ENCODE results near the gene SPRED1. TPM values are rescaled to one million over a fixed set of nuclear protein-coding genes. Genes with fewer than 3 reads are reported as not detected.

SPRED1 gene
- total and polyA plus RNA-seq, 10 of the 15 experiments (the other 5 are each of a cell fraction or from before 2014, with no cell fraction given), result 0.08 to 2.6 (median 0.22) TPM

- FAIRE-seq, result no peak
- intact Hi-C loops (cut with micrococcal nuclease; ENCODE audit: unreplicated experiment), result loop anchor here (2.0 to 5.0 kb wide), 5 partner anchors 54 to 251 kb away; no protein-coding TSS in a partner anchor
- TF ChIP-seq ATF7 (IDR thresholded peaks at IDR 0.05; ENCODE audit: low read depth) (no peak), TARDBP (IDR thresholded peaks at IDR 0.05; ENCODE audit: borderline replicate concordance) (no peak), FOXM1 (IDR thresholded peaks at IDR 0.05; ENCODE audit: low read depth, low read length) (no peak), KAT2A (conservative IDR thresholded peaks at IDR 0.05; ENCODE audit: control insufficient read depth, low read depth, low read length) (no peak), JUNB (IDR thresholded peaks at IDR 0.05) (no peak), BRCA1 (IDR thresholded peaks at IDR 0.05; ENCODE audit: low read depth, low read length) (no peak), SUPT20H (IDR thresholded peaks at IDR 0.05; ENCODE audit: borderline replicate concordance, control insufficient read depth, low read depth, low read length) (no peak), ETV6 (conservative IDR thresholded peaks at IDR 0.05 in 1 of 2, IDR thresholded peaks at IDR 0.05 in 1 of 2; ENCODE audit: borderline replicate concordance in 1 of 2, low read depth in 1 of 2) (no peak), STAT1 (conservative IDR thresholded peaks at IDR 0.05) (no peak), PRDM15 (CRISPR knock-in tag; IDR thresholded peaks at IDR 0.05) (no peak), ELK1 (IDR thresholded peaks at IDR 0.05; ENCODE audit: low read depth, low read length) (no peak), CEBPZ (IDR thresholded peaks at IDR 0.05; ENCODE audit: low read depth, low read length) (no peak), NR2C2 (IDR thresholded peaks at IDR 0.05; ENCODE audit: borderline replicate concordance, control insufficient read depth, insufficient read length, low read depth) (no peak)
Observed at GRCh38 chr15:38253351-38253781, 730 bp downstream of the SPRED1 start.

More at GRCh38 chr15:38253351-38253781, 730 bp downstream of the SPRED1 start:
- ChIA-PET CTCF (interaction anchor here (0.7 to 4.1 kb wide), 9 partner anchors 25 to 437 kb away, joined by 3 to 23 read pairs (median 3); no protein-coding TSS in a partner anchor), POLR2A (interaction anchor here (0.5 to 0.8 kb wide), 3 partner anchors 47 to 181 kb away, joined by 3 read pairs; no protein-coding TSS in a partner anchor), RAD21 (ENCODE audit: unreplicated experiment) (interaction anchor here (0.7 to 2.2 kb wide), 21 partner anchors 11 to 446 kb away, joined by 3 to 7 read pairs (median 3); partner anchors contain the start of gene FAM98B), SMC1A (ENCODE audit: uncharacterized antibody, unreplicated experiment) (interaction anchor here (0.8 to 2.6 kb wide), 21 partner anchors 11 to 446 kb away, joined by 3 to 9 read pairs (median 4); no protein-coding TSS in a partner anchor)
- no TSS peak for BruUV-seq (replicated peaks)
- Histone ChIP-seq H3K4me2 (ENCODE audit: control insufficient read depth, insufficient read depth) (peak overlapping the region; percentile 69), H3K27me3 (replicated peaks in 1 of 2; ENCODE audit: control insufficient read depth in 2 of 2, insufficient read depth in 2 of 2, low read length in 1 of 2) (no peaks in the 10 kb centered on the region; a peak in 2 of 4 replicates), H3K27ac (ENCODE audit: control insufficient read depth, insufficient read depth) (no peak overlapping the region), H2AFZ (ENCODE audit: control insufficient read depth, low read depth, low read length) (no peak overlapping the region; the same call in 1 of the 2 replicates), H3K36me3 (ENCODE audit: control insufficient read depth in 2 of 2, insufficient read depth in 2 of 2, low read length in 1 of 2) (no peaks in the 10 kb centered on the region), H3K79me2 (ENCODE audit: control insufficient read depth, insufficient read depth, low read length) (peaks cover 15% of the 10 kb centered on the region), H4K20me1 (ENCODE audit: control insufficient read depth, insufficient read depth) (no peaks in the 10 kb centered on the region), H3K4me3 (peak overlapping the region; percentile 94), H3K9me3 (replicated peaks; ENCODE audit: control insufficient read depth, insufficient read depth, low read length) (no peaks in the 10 kb centered on the region), H3K9ac (ENCODE audit: control insufficient read depth, insufficient read depth, low read length) (peak overlapping the region; percentile 64; the same call in 1 of the 2 replicates), H3K4me1 (ENCODE audit: control insufficient read depth, insufficient read depth, low read length) (peaks cover 3% of the 10 kb centered on the region; the same call in 1 of the 2 replicates)
- 0% methylated on average over 4 of the region's 4 CpGs for WGBS (ENCODE audit: insufficient coverage, insufficient replicate concordance, low lambda C conversion rate, missing lambda C conversion rate)
- in situ Hi-C loops (cut with MboI), result no loop called here
- DNase-seq (ENCODE audit: low read depth, low spot score) (no peak), ATAC-seq (no peak)
